HG03565 (cell line): ENCODE measurements around the gene YWHAH.

Source experiments
- ATAC-seq: cut with Tn5 transposase; IDR thresholded peaks from one replicate; pipeline ENCODE4 v1.9.1; 2021; ENCODE audit warnings: mild to moderate bottlenecking, moderate library complexity; ENCODE audit not compliant: unreplicated experiment

Gene YWHAH

DNA sequence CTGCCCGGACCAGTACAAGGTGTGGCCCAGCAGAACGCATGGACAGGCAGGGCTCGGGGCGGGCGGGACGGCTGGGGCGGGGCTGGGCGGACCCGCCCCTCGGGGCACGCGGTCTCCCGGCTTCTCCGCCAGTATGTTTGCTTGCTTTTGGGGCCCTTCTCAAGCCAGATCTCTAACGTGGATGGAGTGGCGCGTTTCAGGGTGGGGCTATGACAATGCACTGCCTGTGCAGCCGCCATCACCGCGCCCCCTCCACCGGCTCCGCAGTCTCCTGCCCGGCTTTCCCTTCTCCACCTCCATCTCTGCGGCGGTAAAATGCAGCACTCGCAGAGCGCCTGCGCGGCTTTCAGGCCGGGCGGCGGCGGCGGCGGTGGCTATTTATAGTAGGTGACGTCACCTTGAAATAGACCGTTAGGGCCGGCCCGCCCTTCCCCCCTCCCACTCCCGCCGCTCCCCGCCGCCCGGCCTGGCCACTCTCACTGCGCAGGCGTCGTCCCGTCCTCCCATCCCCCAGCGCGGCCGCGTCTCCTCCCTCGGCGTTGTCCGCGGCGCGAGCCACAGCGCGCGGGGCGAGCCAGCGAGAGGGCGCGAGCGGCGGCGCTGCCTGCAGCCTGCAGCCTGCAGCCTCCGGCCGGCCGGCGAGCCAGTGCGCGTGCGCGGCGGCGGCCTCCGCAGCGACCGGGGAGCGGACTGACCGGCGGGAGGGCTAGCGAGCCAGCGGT, at the start of gene YWHAH:
Gene YWHAH (plus strand): TSS at position 558 of the 722 bp plus-strand sequence. CDS start 199 bp downstream, outside the sequence.
- peak; percentile 58 for ATAC-seq

DNA sequence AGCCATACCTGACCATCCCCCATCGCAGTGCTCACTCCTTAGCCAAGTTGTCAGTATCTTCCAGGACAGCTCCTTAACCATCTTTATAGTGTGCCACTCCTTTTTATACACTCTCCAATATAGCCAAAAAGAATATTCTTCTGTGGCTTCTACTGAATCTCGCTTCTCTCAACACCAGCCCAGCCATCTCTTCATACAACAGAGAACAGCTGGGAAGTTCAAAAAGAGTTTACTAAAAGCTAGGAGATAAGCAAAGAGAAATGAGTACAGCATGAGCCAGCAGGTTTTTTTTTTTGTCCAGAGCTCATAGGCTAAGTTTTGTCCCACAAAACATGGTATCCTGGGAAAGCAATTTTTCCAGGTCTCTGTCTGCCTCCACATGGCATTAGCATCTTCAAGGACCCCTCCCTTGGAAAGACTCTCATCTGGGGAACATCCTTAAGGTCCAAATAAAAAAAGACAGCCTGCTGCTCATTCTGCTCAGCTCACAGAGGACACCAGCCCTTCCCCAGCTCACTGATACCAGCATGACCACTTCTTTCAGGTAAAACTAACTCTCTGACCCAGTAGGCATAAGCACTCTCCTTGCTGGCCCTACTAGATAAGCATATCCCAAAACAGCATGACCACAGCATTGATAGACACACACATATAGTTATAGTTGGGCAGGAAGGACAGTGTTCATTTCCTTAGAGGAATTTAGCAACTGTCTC, 48.8 kb upstream of the YWHAH start:
- ATAC-seq = no peak

DNA sequence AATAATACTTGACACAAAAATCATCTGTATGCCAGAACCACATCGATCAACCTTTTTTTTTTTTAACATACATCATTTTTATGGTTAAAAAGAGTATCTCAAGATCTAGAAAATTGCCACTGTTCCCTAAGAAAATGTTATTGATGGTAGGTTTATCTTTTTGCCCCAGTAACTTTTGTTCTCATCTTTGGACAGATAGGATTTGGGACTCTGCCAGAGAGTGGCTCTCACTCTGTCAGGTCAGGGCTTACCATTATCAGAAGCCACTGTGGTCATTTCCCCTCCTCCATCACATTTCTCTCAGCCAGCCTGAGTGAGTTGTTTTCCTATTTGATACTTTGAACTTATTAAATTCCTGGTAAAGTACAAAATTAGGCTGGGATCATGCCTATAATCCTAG, 47.9 kb upstream of the YWHAH start:
- ATAC-seq = no peak

DNA sequence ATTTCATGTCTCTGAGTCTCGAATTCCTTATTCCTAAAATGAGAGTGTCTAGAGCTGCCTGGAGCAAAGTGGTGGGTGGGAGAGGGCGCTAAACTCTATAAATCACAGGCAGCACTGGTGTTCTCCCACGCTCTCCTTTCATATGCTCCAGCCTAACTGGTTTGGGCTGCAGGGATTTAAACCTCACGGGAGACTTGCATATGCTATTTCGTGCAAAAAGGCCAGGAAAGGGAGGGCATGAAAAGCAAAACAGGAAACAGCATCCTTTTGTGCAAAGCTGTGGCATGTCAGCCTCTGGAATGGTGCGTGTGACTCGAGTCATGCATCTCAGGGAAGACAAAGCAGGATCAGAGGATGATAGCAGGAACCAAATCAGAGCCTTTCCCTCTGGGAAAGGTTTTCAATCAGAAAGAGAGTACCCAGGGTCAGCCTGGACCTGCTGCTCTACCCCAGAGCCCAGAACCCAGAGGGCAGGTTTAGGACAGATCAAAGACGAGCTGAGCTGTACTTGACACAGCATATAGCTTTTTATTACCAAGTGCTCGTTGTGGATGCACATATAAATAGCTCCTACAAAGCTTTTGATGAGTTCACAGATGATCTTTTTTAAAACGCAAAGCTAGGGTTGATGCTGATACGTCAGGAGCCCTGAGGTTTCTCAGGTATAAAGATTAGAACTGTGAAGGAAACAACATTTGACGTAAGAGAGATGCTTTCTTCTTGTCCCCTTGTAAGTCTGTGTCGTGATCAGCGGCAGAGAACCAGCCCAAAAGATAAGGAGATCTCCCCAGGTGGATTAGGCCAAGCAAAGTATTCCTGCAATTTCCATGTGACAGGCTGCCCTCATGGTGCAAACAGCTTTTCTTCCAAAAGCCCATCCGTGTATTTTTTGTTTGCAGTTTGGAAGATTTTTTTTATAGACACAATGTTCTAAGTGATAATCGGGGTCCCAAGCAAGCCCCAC, 46.2 kb upstream of the YWHAH start:
- no peak for ATAC-seq

DNA sequence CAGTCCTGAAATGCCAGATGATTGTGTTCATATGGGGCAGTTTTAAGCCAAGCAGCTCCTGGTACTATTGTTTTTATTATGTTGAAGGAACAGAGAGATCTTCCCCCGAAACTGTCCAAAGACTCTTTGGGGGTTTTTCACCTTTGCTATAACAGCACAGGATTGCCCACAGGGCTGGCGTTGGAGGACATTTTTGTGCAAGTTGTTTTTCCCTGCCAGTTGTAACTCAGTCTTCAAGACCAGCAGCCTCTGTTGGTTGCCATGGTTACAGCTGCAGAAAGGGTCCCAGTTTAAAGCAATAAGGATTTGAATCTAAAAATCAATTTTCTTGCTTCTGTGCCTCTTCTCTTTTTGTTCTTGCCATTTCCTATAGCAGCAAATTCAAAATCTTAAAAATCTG, 45.4 kb upstream of the YWHAH start:
- no peak for ATAC-seq

DNA sequence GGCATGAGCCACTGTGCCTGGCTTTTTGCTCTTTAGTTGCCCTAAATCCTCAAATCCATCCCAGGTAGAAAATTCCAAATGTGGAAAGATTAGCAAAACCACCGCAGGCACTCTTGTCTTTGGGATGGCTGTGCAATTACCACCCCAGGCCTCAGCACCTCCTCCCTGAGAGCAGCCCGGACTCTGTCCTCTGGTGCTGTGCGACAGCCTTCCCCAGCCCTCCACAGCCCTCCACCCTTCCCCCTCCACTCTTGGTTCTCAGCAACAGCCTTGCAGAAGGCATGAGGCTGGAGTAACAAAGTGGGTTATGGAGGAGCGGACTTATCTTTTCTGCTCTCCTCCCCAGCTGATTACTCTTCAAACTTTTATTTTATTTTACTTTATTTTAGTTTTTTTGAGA, 44.7 kb upstream of the YWHAH start:
- ATAC-seq = no peak

DNA sequence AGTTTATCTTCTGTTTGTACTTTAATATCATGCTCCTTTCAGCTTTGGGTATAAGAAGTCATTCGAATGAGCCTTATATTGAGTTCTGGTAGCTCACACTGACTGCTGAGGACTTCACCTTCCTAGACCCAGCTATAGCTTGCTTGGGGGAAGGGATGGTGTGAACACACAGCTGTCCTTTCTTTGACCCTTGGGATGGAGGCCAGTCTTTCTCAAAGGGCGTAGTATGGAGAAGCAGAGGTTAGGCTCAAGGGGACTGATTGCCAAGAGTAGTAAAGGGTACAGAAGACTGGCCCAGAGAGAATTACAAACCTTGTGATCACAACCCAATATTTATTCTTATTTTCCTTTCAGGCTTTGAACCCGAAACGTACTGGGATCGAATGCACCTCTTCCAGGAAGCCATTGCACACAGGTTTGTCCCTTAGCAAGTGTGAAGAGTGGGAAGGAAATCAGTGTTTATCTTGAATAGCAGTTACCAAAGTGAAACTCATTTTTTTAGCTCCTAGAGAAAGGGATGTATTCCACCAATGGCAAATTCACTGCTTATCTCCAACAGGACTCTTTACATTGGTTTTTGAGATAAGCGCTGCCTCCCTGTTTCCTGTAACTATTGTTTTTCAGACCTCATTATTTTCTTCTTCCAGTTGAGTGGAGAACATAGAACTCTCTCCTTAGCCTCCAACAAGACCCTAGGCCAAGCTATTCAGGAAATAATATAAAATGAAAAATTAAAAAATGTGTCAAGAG, 42.8 kb upstream of the YWHAH start:
- no peak for ATAC-seq

DNA sequence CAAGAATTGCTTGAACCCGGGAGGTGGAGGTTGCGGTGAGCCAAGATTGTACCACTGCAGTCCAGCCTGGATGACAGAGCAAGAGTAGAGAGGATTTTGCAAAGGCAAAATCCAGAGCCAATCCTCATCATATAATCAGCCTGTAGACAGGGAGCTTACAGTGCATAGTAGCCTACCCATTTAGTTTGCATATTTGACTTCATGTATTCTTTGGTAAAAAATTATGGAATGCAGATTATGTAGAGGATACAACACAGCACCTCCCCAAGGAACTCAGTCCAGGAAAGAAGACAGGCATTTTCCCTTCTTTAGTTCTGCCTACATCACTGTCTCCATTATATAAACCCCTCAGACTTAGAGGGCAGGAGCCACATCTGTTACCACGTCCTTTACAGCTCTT, 39.7 kb upstream of the YWHAH start:
- ATAC-seq = no peak

DNA sequence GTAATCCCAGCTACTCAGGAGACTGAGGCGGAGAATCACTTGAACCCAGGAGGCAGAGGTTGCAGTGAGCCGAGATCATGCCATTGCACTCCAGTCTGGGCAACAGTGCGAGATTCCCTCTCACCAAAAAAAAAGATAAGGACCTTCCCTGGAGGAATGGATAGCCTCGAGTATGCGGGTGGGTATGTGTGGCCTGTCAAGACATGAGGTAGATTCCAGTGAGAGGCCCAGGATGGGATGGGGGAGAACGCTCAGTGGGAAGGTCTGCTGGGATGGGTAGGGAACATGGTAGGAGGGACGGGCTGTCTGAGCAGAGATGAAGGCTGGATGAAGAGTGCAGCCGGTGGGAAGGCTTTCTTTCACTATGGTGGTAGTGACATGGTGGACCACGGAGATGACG, 39.0 kb upstream of the YWHAH start:
- ATAC-seq = no peak

DNA sequence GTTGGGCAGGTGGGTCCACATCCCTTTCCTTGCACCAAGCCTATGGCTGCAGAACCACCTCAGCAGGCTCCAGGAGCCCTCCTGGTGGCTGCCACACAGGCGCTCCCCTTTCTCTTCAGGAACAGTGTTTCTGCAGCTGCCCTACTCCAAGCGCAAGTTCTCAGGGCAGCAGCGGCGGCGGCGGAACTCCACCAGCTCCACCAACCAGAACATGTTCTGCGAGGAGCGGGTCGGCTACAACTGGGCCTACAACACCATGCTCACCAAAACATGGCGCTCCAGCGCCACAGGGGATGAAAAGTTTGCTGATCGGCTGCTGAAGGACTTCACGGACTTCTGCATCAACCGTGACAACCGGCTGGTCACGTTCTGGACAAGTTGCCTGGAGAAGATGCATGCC, 38.2 kb upstream of the YWHAH start:
- no peak for ATAC-seq

DNA sequence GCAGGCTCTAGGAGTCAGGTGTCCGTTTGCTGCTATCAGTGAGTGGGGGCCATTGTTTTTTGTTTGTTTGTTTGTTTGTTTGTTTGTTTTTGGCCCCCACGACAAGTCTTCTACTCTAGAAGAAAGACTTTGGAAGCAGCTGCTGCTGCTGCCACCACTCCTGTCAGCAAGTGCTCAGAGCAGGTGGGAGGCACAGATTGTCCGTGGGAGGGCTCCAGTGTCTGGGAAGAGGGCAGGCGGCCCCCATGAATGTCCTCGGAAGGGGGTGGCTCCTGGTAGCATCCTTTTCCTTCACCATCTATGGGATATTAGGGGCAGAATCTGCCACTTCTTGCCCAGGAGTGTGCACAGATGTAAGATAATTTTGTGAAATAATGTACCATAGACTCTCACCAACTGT, 37.8 kb upstream of the YWHAH start:
- ATAC-seq = no peak

DNA sequence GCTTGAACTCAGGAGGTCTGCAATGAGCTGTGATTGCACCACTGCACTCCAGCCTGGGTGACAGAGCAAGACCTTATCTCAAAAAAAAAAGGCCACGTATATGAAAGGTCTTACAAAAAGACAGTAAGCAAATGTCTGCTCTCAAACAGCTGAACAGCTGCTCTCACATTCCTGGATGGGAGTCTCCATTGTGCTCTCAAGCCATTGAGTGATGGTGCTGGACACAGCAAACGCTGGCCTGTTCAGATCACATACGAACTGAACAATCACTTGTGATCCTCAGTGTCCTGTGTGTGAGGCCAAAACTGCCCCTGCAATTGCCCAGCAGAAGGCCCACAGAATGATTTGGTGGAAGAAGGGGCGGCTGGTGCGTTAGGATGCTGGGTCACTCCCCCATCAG, 34.4 kb upstream of the YWHAH start:
- no peak for ATAC-seq

DNA sequence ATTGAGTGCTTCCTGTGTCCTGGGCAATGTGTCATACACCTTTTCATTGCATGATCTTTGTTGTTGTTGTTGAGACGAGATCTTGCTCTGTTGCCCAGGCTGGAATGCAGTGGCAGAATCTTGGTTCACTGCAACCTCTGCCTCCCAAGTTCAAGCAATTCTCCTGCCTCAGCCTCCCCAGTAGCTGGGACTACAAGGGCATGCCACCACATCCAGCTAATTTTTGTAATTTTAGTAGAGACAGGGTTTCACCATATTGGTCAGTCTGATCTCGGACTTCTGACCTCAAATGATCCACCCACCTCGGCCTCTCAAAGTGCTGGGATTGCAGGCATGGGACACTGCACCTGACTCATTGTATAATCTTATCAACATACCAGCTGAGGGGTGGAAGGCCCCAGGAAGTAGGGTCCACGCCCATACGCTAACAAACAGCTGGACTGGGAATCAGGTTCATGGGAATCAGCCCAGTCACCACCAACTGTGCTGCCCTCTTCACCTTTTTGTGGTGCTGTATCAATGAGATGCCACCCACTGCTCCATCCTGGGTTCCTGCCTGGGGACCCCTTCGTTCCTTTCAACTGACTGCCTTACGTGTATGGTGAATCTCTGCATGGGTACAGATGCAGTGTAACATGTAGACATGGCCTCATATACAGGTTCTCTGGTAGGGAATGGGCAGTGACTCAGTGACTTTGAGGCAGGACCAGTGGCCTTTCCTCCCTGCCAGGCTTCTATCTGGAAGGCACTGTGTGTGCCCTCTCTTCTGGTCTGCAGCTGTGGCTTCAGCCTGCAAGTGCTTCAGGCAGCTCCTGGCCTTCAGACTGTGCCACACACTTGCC, 32.5 kb upstream of the YWHAH start:
- ATAC-seq = no peak

DNA sequence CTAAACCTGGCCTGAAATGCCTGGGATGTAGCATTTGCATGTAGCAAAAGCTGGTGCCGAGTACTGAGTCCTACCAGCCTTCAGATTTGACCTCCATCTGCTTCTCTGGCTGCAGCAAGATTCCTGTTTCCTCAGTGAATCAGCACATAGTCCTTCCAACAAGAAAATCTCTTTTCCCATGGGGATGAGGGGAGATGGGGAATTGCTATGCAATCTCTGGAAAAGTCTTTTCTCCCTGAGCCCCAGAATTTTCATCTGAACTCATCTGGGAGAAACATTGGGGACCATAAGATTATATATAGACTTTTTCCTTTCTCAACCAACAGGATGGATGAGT, 32.0 kb upstream of the YWHAH start:
- no peak for ATAC-seq

DNA sequence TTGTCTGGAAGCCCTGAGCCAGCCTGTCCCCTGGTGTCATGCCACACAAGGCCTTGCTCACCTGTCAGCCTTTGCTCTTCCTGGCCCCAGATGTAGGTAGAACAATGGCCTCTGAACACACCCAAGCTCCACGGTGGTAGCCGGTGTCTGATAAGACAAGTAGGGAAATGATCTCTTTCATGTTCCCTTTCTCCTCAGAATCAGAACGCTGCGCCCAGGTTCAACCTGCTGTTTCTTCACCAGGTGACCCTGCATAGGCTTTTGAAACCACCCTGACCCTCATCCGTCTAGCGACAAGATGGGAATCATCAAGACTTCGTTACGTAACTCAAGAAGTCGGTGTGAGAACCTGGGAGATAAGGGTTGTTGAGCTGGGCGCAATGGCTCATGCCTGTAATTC, 28.7 kb upstream of the YWHAH start:
- no peak for ATAC-seq

DNA sequence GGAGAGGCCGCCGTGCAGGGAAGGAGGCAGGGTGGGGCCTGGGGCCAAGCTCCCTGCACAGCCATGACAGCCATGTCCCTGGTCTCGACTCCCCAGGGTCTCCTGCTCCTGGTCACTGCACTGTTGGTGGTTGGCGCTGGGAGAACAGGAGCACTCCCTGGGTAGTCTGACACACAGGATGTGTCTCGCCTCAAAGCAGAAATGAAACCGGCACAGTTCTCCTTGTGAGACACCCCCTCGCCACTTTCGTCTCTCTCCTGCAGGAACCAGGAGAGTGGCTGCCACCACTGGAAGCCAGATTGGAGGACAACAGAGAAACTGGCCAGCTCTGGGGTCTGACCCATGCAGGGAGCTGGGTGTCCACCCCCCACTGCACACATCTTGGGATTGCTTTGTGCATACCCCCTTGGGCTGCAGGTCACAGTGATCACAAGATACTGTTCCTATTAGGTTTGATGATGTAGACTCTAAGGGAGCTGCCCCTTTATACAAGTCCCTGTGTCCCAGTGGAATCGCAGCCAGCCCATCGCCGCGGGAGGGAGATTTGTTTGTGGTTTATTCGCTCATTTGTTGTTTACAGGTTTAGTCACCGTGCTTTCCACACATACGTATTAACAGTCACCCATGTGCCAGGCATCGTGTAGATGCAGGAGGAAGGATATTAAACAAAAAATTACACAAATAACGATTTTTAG, 27.0 kb upstream of the YWHAH start:
- ATAC-seq = no peak

DNA sequence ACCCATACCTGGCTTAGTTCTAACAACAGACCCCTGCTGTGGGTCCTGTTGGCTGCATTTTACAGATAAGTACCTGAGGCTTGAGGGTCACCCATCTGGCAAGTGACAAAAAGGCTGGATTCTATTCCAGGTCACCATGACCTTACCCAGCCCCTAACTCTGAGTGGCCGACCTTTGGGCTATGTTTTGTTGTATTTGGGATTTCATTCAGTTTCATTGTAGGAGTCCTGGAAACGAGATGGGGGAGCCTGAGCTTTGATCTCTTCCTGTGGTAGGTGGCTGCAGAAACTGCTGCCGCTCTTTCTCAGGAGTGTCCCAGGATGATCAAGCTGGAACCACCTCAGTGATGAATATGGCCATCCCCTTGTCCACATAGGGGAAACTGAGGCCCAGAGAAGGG, 24.6 kb upstream of the YWHAH start:
- no peak for ATAC-seq

DNA sequence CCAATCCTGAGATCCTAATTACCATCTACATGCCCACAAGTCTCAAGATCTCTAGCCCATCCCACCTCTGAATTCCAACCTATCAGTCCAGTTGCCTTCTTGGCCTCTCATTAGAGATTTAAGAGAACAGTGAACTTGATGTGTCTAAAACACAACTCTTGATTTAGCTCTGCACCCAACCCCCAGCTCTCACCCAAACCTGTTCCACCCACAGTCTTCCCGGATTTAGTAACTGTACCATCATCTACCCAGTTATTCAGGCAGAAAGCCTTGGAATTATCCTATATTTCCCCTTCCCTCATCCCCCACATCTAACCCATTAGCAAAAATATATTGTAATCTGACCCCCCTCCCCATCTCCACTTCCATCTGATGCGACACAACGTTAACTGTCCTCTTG, 24.0 kb upstream of the YWHAH start:
- ATAC-seq = no peak

DNA sequence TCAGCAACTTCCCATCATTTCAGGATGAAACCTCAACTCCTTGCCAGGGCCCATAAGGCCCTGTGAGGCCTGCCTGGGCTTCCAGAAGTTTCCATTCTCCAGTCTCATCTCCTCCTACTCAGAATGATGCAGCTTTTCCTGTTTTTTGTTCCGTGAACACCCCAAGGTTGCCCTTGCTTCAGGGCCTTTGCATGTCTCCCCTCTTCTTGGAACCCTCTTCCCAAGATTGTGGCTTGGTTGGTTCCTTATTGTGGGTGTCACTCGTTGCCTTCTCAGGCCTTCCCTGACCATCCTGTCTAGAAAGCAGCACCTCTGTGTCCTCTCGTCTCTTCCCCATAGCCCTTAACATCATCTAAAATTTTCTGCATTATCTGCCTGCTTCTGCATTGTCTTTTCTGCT, 23.2 kb upstream of the YWHAH start:
- no peak for ATAC-seq
